Transverse colon (tissue), 4 donors: ENCODE measurements around the gene SEC24B. TPM values are rescaled to one million over a fixed set of nuclear protein-coding genes. Genes with fewer than 3 reads are reported as not detected.

Source experiments
- DNase-seq: peaks from one replicate; pipeline ENCODE4 v3.0.0-alpha.2; 2019
- H3K27ac ChIP-seq, 4 donors: fragments of 200-600 bp; sonication (generic); 2 replicates each; pipeline ENCODE4 v1.5.1; 2016 to 2018; ENCODE audit warnings: inconsistent platforms in 4 of 4
- H3K27me3 ChIP-seq: fragments of 200-600 bp; sonication (generic); 2 replicates; pipeline ENCODE4 v1.5.1; 2017; ENCODE audit warnings: inconsistent platforms
- H3K36me3 ChIP-seq, 4 donors: fragments of 200-600 bp; sonication (generic); 2 replicates each; pipeline ENCODE4 v1.5.1; 2017 to 2019; ENCODE audit warnings: inconsistent platforms in 4 of 4
- H3K4me1 ChIP-seq, 4 donors: fragments of 200-600 bp; sonication (generic); 2 replicates each; pipeline ENCODE4 v1.5.1; 2017 to 2020; ENCODE audit warnings: inconsistent platforms in 4 of 4
- H3K4me3 ChIP-seq, 4 donors: fragments of 200-600 bp; sonication (generic); 1 replicate in 1 of 4; 2 replicates in 3 of 4; pipeline versions ENCODE4 v1.5.1 to v1.6.1; 2017 to 2019; ENCODE audit warnings: inconsistent platforms in 4 of 4
- H3K9me3 ChIP-seq, 2 donors: fragments of 200-600 bp; sonication (generic); 2 replicates each; pipeline ENCODE4 v1.5.1; 2017 to 2019; ENCODE audit warnings: inconsistent platforms in 2 of 2
- CTCF ChIP-seq, 5 experiments: fragments of 200-600 bp in 3 of 5; fragments of 450-650 bp in 2 of 5; sonication (generic) in 3 of 5; IDR thresholded peaks; 1 replicate in 2 of 5; 2 replicates in 3 of 5; pipeline ENCODE4 v1.5.1; 2016 to 2017; ENCODE audit warnings: antibody characterized with exemption in 5 of 5, inconsistent platforms in 3 of 5, mild to moderate bottlenecking in 2 of 5, moderate library complexity in 1 of 5
- EP300 ChIP-seq: sonication (generic); formaldehyde crosslinking; IDR thresholded peaks from one replicate; pipeline ENCODE4 v1.6.1; 2017; ENCODE audit warnings: antibody characterized with exemption, low read depth
- POLR2A ChIP-seq: fragments of 450-650 bp; IDR thresholded peaks from one replicate; pipeline ENCODE4 v1.6.1; 2016; ENCODE audit warnings: antibody characterized with exemption, mild to moderate bottlenecking, moderate library complexity
- POLR2AphosphoS5 ChIP-seq, 3 donors: sonication (generic); formaldehyde crosslinking; IDR thresholded peaks; one replicate each; pipeline ENCODE4 v1.6.1; 2016; ENCODE audit warnings: antibody characterized with exemption in 3 of 3
- WGBS, 2 donors: methylation state at CpG; one replicate each; pipeline ENCODE4 v1.1.5; 2018; ENCODE audit warnings: low coverage in 1 of 2; 5-methylcytosine and 5-hydroxymethylcytosine counted together
- in situ Hi-C, 4 donors: fragments of 200-750 bp; cut with MboI; loops; one replicate each; pipeline versions ENCODE4 v1.15.0 to v1.15.1; 2017; ENCODE audit warnings: low sequenced_read_pairs in 3 of 4, low pct_ligation_motif_present in 1 of 4, low pct_unique_long_range_greater_than_20kb in 1 of 4
- intact Hi-C: fragments of 100-400 bp; cut with DNase I; formaldehyde crosslinking; loops from one replicate; pipeline ENCODE4 v1.15.1; 2023; ENCODE audit warnings: low total_unique reads
- total RNA-seq, 4 donors: library from RNA; depleted of rRNA; stranded (reverse); fragments of >200 nt; gene quantifications; one replicate each; pipeline ENCODE4 v1.1.0, GENCODE V29; 2016

Gene SEC24B
- total RNA-seq, 4 donors from 2014 or later: 14.3 to 44.1 (median 35.4) TPM

GRCh38 chr4:109462802-109463201 is 29.2 kb downstream of the SEC24B start:
- 100% methylated on average over 1 of the region's 1 CpG; no CpG with 5 or more reads in 1 of the 2 donors for WGBS, 2 donors
- in situ Hi-C loops (no loop called here), intact Hi-C loops (no loop called here)
- no peak overlapping the region for H3K27ac ChIP-seq
- no peak for DNase-seq
- no peaks in the 10 kb centered on the region for H3K9me3 ChIP-seq
- peaks cover 0 to 23% (median 7%) of the 10 kb centered on the region in 4 donors for H3K36me3 ChIP-seq
- H3K27me3 ChIP-seq: no peaks in the 10 kb centered on the region
- no peak for TF ChIP-seq POLR2A
- no peak overlapping the region for H3K4me3 ChIP-seq
- H3K4me1 ChIP-seq: peaks cover 0 to under 1% (median 0%) of the 10 kb centered on the region in 4 donors

- no peaks in the 10 kb centered on the region for H3K27me3 ChIP-seq
- in situ Hi-C loops: no loop called here
- no peak overlapping the region for H3K27ac ChIP-seq
- no peaks in the 10 kb centered on the region for H3K9me3 ChIP-seq
- peaks cover 0 to 19% (median 0%) of the 10 kb centered on the region in 4 donors for H3K4me1 ChIP-seq
- TF ChIP-seq POLR2A: no peak
- no peak for TF ChIP-seq EP300
- no peak for TF ChIP-seq CTCF (IDR thresholded peaks at IDR 0.05)
- TF ChIP-seq POLR2AphosphoS5 (IDR thresholded peaks at IDR 0.05): no peak
- WGBS, 2 donors: 78 to 82% methylated on average over 2 of the region's 2 CpGs
- H3K36me3 ChIP-seq: peaks cover 0 to 23% (median 7%) of the 10 kb centered on the region in 4 donors
- DNase-seq: no peak
- intact Hi-C loops: no loop called here
- no peak overlapping the region for H3K4me3 ChIP-seq
Observed at GRCh38 chr4:109465069-109465468, 31.5 kb downstream of the SEC24B start.

GRCh38 chr4:109469915-109470314 is 36.3 kb downstream of the SEC24B start:
- Histone ChIP-seq H3K27me3 (no peaks in the 10 kb centered on the region), H3K4me1 (peaks cover 0 to 40% (median 3%) of the 10 kb centered on the region in 4 donors), H3K4me3 (no peak overlapping the region), H3K9me3 (no peaks in the 10 kb centered on the region), H3K36me3 (peaks cover 0 to 6% (median 0%) of the 10 kb centered on the region in 4 donors), H3K27ac (no peak overlapping the region)
- intact Hi-C loops: no loop called here
- no peak for DNase-seq
- TF ChIP-seq CTCF (IDR thresholded peaks at IDR 0.05) (no peak), POLR2AphosphoS5 (IDR thresholded peaks at IDR 0.05) (no peak), POLR2A (no peak), EP300 (no peak)
- in situ Hi-C loops: no loop called here

- intact Hi-C loops (no loop called here), in situ Hi-C loops (no loop called here)
- Histone ChIP-seq H3K36me3 (no peaks in the 10 kb centered on the region), H3K27ac (no peak overlapping the region), H3K9me3 (no peaks in the 10 kb centered on the region), H3K27me3 (no peaks in the 10 kb centered on the region), H3K4me3 (no peak overlapping the region), H3K4me1 (peaks cover 0 to 40% (median 3%) of the 10 kb centered on the region in 4 donors)
- DNase-seq: no peak
- no peak for TF ChIP-seq CTCF (IDR thresholded peaks at IDR 0.05)
- no peak for TF ChIP-seq EP300
- TF ChIP-seq POLR2A: no peak
- no peak for TF ChIP-seq POLR2AphosphoS5 (IDR thresholded peaks at IDR 0.05)
- 47 to 74% methylated on average over 3 of the region's 3 CpGs for WGBS, 2 donors
Observed at GRCh38 chr4:109472343-109472761, 38.7 kb downstream of the SEC24B start.

- TF ChIP-seq POLR2A: no peak
- TF ChIP-seq CTCF (IDR thresholded peaks at IDR 0.05): no peak
- TF ChIP-seq POLR2AphosphoS5 (IDR thresholded peaks at IDR 0.05): no peak
- TF ChIP-seq EP300: no peak
- Histone ChIP-seq H3K4me3 (no peak overlapping the region), H3K27me3 (no peaks in the 10 kb centered on the region), H3K4me1 (peaks cover 0 to 34% (median 3%) of the 10 kb centered on the region in 4 donors), H3K36me3 (no peaks in the 10 kb centered on the region), H3K9me3 (no peaks in the 10 kb centered on the region), H3K27ac (no peak overlapping the region)
- in situ Hi-C loops (no loop called here), intact Hi-C loops (no loop called here)
- DNase-seq: no peak
- 55 to 75% methylated on average over 1 of the region's 1 CpG for WGBS, 2 donors
Observed at GRCh38 chr4:109473824-109474223, 40.2 kb downstream of the SEC24B start.
